T-helper 9 cell (primary cell): ENCODE measurements around the gene IGFL1.
"Not testable (repeated sequence)": the region's sequence is repeated elsewhere in the genome, so short reads cannot be mapped to it uniquely, and the experiment has no call there.

ENCODE experiments used
- DNase-seq: peaks from one replicate; pipeline ENCODE4 v3.0.0-alpha.2; 2020

Gene IGFL1

GRCh38 chr19:46202872-46203860 lies 26.4 kb upstream of the IGFL1 start:
- DNase-seq = no peak

GRCh38 chr19:46204008-46204407 lies 25.5 kb upstream of the IGFL1 start:
- DNase-seq = no peak

GRCh38 chr19:46205183-46205984 lies 24.2 kb upstream of the IGFL1 start:
- DNase-seq = no peak

GRCh38 chr19:46206176-46206575 lies 23.4 kb upstream of the IGFL1 start:
- no peak for DNase-seq

GRCh38 chr19:46206682-46207081 lies 22.9 kb upstream of the IGFL1 start:
- DNase-seq = no peak

- DNase-seq = not testable (repeated sequence)
Measured at GRCh38 chr19:46207858-46208257, 21.7 kb upstream of the IGFL1 start.

GRCh38 chr19:46209051-46209450 lies 20.5 kb upstream of the IGFL1 start:
- DNase-seq = no peak

GRCh38 chr19:46209472-46209871 lies 20.1 kb upstream of the IGFL1 start:
- no peak for DNase-seq

- DNase-seq = no peak
Measured at GRCh38 chr19:46210669-46211068, 18.9 kb upstream of the IGFL1 start.

GRCh38 chr19:46211201-46211881 lies 18.2 kb upstream of the IGFL1 start:
- no peak for DNase-seq

GRCh38 chr19:46212592-46212991 lies 16.9 kb upstream of the IGFL1 start:
- DNase-seq = not testable (repeated sequence)

GRCh38 chr19:46213156-46213555 lies 16.4 kb upstream of the IGFL1 start:
- no peak for DNase-seq

- no peak for DNase-seq
Measured at GRCh38 chr19:46213806-46214205, 15.7 kb upstream of the IGFL1 start.

GRCh38 chr19:46216612-46217011 lies 12.9 kb upstream of the IGFL1 start:
- no peak for DNase-seq

- no peak for DNase-seq
Measured at GRCh38 chr19:46217476-46217875, 12.1 kb upstream of the IGFL1 start.

- no peak for DNase-seq
Measured at GRCh38 chr19:46218160-46218559, 11.4 kb upstream of the IGFL1 start.

GRCh38 chr19:46220038-46220615 lies 9.4 kb upstream of the IGFL1 start:
- no peak for DNase-seq

GRCh38 chr19:46221152-46221551 lies 8.4 kb upstream of the IGFL1 start:
- DNase-seq = no peak

GRCh38 chr19:46221981-46222610 lies 7.4 kb upstream of the IGFL1 start:
- no peak for DNase-seq

- not testable (repeated sequence) for DNase-seq
Measured at GRCh38 chr19:46223787-46224186, 5.8 kb upstream of the IGFL1 start.

GRCh38 chr19:46224773-46225172 lies 4.8 kb upstream of the IGFL1 start:
- DNase-seq = no peak

- DNase-seq = no peak
Measured at GRCh38 chr19:46225558-46226004, 4.0 kb upstream of the IGFL1 start.
